Upper lobe of left lung (tissue), 4 donors: ENCODE measurements around the gene LENG9.

Experiments
- CTCF ChIP-seq, 6 experiments: fragments of 450-650 bp in 4 of 6; fragments of 200-600 bp in 2 of 6; sonication (generic) in 2 of 6; IDR thresholded peaks; one replicate each; pipeline ENCODE4 v1.5.1; 2016 to 2019; ENCODE audit warnings: antibody characterized with exemption in 6 of 6
- POLR2AphosphoS5 ChIP-seq, 2 donors: sonication (generic); formaldehyde crosslinking; IDR thresholded peaks; one replicate each; pipeline ENCODE4 v1.5.1; 2017; ENCODE audit warnings: antibody characterized with exemption in 2 of 2

DNA sequence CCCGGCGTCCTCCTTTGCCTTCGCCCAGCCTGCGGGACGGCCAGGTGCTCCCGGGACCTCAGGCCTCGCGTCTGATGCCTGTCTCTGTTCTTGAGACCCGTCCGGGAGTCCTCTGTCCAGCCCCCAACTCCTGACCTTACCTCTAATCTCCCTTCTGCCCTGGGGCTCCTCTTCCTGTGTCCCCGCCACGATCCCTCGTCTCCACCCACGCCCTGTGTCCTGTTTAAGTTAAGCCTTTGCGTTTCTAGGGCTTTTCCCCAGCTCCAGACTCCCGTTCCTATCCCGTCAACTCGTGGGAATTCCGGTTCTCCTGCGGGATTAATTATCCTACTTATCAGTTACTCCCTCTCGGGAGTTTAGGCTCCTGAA is 13.9 kb downstream of the LENG9 start:
- no peak for TF ChIP-seq CTCF (IDR thresholded peaks at IDR 0.05)
- TF ChIP-seq POLR2AphosphoS5 (IDR thresholded peaks at IDR 0.05) = no peak
